Muscle layer of duodenum (tissue), 2 donors: ENCODE measurements around the gene APAF1.
"Not testable (repeated sequence)": the region's sequence is repeated elsewhere in the genome, so short reads cannot be mapped to it uniquely, and the experiment has no call there.

Experiments used
- H3K27ac ChIP-seq: one replicate; pipeline ENCODE4 v1.7.0; 2013; ENCODE audit warnings: mild to moderate bottlenecking, low read length
- H3K27me3 ChIP-seq: one replicate; pipeline ENCODE4 v1.7.0; 2013; ENCODE audit warnings: low read depth, mild to moderate bottlenecking, control low read depth, low read length
- H3K36me3 ChIP-seq, 2 donors: one replicate each; pipeline ENCODE4 v1.7.0; 2013; ENCODE audit warnings: low read length in 2 of 2, control low read depth in 1 of 2, mild to moderate bottlenecking in 1 of 2; ENCODE audit not compliant: insufficient read depth in 2 of 2, control insufficient read depth in 1 of 2
- H3K4me1 ChIP-seq, 2 donors: one replicate each; pipeline ENCODE4 v1.7.0; 2013; ENCODE audit warnings: low read length in 2 of 2, mild to moderate bottlenecking in 2 of 2, control low read depth in 1 of 2, moderate library complexity in 1 of 2; ENCODE audit not compliant: insufficient read depth in 2 of 2, control insufficient read depth in 1 of 2
- H3K4me3 ChIP-seq, 2 donors: one replicate each; pipeline ENCODE4 v1.7.0; 2013; ENCODE audit warnings: low read length in 2 of 2, low read depth in 1 of 2, mild to moderate bottlenecking in 1 of 2
- H3K9me3 ChIP-seq, 2 donors: one replicate each; pipeline ENCODE4 v1.7.0; 2013; ENCODE audit warnings: low read length in 2 of 2, control low read depth in 1 of 2, mild to moderate bottlenecking in 1 of 2; ENCODE audit not compliant: control insufficient read depth in 1 of 2
- donor health status: healthy.

The APAF1 gene

GRCh38 chr12:98744680-98745079, 99.6 kb downstream of the APAF1 start:
- H3K27me3 ChIP-seq = peaks cover 6% of the 10 kb centered on the region
- peaks cover 0 to 7% of the 10 kb centered on the region in 2 donors for H3K9me3 ChIP-seq
- peaks cover 0 to 10% of the 10 kb centered on the region in 2 donors for H3K4me1 ChIP-seq
- H3K27ac ChIP-seq = no peak overlapping the region
- H3K36me3 ChIP-seq = no peaks in the 10 kb centered on the region
- no peak overlapping the region for H3K4me3 ChIP-seq

- Histone ChIP-seq H3K27me3 (peaks cover 6% of the 10 kb centered on the region), H3K4me1 (peaks cover 0 to 10% of the 10 kb centered on the region in 2 donors), H3K9me3 (peaks cover 0 to 4% of the 10 kb centered on the region in 2 donors), H3K4me3 (peak overlapping the region; percentile 63 to 68), H3K36me3 (peaks cover 0 to 10% of the 10 kb centered on the region in 2 donors), H3K27ac (no peak overlapping the region)
Observed at GRCh38 chr12:98745578-98746391, 100.7 kb downstream of the APAF1 start.

DNA sequence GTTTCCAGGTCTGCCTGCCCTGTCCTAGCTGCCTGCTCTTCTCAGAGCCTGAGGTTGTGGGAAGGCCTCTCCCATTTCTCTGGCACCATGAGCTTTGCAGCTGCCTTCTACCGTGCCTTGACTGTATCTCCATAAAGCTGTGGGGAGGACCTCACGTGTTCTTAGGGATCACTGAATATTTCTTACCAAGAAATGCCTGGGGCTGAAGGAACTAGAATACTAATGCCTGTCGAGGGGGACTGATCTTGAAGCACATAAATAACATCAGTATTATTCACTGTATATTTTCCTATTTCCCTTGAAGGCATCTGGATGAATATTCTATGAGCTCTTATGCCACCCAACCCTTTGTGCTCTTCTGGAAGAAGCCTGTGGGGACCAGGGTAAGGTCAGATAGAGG, 103.4 kb downstream of the APAF1 start:
- Histone ChIP-seq H3K27ac (no peak overlapping the region), H3K9me3 (no peaks in the 10 kb centered on the region), H3K4me3 (no peak overlapping the region), H3K36me3 (peaks cover 0 to 10% of the 10 kb centered on the region in 2 donors), H3K27me3 (peaks cover 6% of the 10 kb centered on the region), H3K4me1 (peaks cover 0 to 10% of the 10 kb centered on the region in 2 donors)

GRCh38 chr12:98750511-98750910, 105.4 kb downstream of the APAF1 start:
- Histone ChIP-seq H3K4me1 (peaks cover 0 to 8% of the 10 kb centered on the region in 2 donors), H3K27ac (no peak overlapping the region), H3K4me3 (no peak overlapping the region), H3K36me3 (peaks cover 0 to 10% of the 10 kb centered on the region in 2 donors), H3K9me3 (no peaks in the 10 kb centered on the region), H3K27me3 (peaks cover 6% of the 10 kb centered on the region)

DNA sequence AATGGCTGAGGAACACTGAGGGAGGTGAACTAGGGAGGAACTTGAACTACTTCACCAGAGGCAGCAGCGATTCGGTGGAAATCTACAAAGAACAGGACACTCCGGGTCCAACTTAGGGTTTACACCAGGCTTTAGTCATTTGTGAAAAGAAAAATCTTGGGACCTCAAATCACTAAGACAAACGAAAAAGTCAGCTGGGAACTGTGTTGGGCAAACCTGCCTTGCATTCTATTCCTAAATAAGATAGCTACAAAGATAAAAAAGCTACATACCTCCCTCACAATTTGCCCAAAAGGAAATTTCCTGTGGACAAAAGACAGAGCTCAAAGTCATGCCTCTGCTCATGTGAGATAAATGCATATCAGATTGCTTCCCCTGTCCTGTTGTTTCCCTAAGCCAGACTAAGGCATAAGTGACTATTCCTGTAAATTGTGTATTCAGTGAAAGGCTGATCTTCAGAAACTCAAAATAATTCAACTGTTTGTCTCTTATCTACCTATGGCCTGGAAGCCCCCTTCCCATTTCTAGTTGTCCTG, 106.6 kb downstream of the APAF1 start:
- Histone ChIP-seq H3K4me3 (no peak overlapping the region), H3K9me3 (no peaks in the 10 kb centered on the region), H3K27me3 (no peaks in the 10 kb centered on the region), H3K4me1 (no peaks in the 10 kb centered on the region), H3K36me3 (peaks cover 0 to 10% of the 10 kb centered on the region in 2 donors), H3K27ac (no peak overlapping the region)

DNA sequence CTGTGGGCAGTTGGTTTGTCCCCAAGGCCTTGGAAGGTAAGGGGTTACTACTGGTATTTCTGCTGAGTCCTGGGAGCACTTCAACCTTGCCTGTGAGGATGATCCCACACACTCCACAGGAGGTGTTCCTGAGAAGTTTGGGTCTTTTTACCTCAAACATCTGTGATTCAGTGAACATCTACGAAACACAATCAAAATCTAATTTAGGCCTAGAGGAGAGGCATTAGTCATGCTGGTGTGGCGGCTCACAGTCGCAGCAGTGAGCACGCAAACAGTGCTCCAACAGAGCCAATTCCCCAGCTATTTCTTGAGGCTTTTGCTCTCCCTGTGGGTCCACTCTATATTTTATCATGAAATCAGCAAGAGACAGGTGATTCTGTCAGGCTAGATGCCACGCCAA, 107.6 kb downstream of the APAF1 start:
- Histone ChIP-seq H3K27ac (no peak overlapping the region), H3K9me3 (no peaks in the 10 kb centered on the region), H3K27me3 (no peaks in the 10 kb centered on the region), H3K4me3 (no peak overlapping the region), H3K36me3 (peaks cover 0 to 10% of the 10 kb centered on the region in 2 donors), H3K4me1 (no peaks in the 10 kb centered on the region)

GRCh38 chr12:98754095-98754494, 109.0 kb downstream of the APAF1 start:
- peaks cover 0 to 10% of the 10 kb centered on the region in 2 donors for H3K36me3 ChIP-seq
- H3K27me3 ChIP-seq = no peaks in the 10 kb centered on the region
- no peak overlapping the region for H3K27ac ChIP-seq
- H3K4me3 ChIP-seq = no peak overlapping the region
- H3K9me3 ChIP-seq = no peaks in the 10 kb centered on the region
- H3K4me1 ChIP-seq = no peaks in the 10 kb centered on the region

- not testable (repeated sequence) for H3K36me3 ChIP-seq, H3K27me3 ChIP-seq, H3K4me1 ChIP-seq, H3K4me3 ChIP-seq, H3K27ac ChIP-seq, H3K9me3 ChIP-seq
Observed at GRCh38 chr12:98755855-98756254, 110.8 kb downstream of the APAF1 start.

DNA sequence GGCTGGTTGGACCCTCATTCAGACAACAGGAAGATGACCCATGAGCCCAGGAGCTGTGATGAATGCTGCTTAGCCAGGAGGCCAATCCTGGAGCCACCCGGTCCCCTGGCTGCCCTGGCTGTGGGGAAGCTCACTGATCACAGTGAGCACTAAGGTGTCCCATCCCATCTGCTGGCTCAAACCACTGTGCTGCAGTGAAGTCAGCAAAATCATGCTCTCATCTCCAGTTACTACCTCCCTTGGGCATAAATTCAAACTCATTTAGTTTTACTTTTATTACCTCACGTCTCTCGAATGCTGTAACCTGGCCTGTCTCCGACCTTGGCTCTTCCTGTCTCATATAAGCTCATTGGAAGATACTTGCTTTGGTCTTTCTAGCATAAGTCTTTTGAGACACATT, 112.4 kb downstream of the APAF1 start:
- no peaks in the 10 kb centered on the region for H3K27me3 ChIP-seq
- H3K27ac ChIP-seq = no peak overlapping the region
- peaks cover 0 to 6% of the 10 kb centered on the region in 2 donors for H3K36me3 ChIP-seq

GRCh38 chr12:98758331-98758730, 113.2 kb downstream of the APAF1 start:
- Histone ChIP-seq H3K27me3 (no peaks in the 10 kb centered on the region), H3K4me3 (no peak overlapping the region), H3K36me3 (peaks cover 0 to 6% of the 10 kb centered on the region in 2 donors), H3K27ac (no peak overlapping the region), H3K9me3 (no peaks in the 10 kb centered on the region), H3K4me1 (no peaks in the 10 kb centered on the region)

More for the DNA sequence above, 112.4 kb downstream of the APAF1 start:
- Histone ChIP-seq H3K4me1 (no peaks in the 10 kb centered on the region), H3K4me3 (no peak overlapping the region), H3K9me3 (no peaks in the 10 kb centered on the region)

DNA sequence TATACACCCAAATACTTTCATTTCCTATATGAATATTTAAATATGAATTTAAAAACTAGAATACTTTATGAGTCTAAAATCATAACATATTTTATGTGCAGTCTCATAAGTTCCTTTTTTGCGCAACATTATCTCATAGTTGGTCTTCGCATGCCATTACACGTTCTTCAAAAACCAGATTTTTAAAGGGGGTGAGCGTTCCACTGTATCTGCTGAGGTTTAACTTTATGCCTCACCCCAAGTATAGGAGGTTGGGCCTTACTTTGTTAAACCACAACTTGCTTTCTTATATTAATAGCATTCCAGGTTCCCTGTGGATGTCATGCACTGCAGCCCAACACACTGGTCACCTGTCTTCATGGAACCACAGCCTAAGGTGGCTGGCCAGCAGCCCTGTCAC, 118.6 kb downstream of the APAF1 start:
- H3K36me3 ChIP-seq = peaks cover 0 to 6% of the 10 kb centered on the region in 2 donors
- no peaks in the 10 kb centered on the region for H3K27me3 ChIP-seq
- no peak overlapping the region for H3K4me3 ChIP-seq
- no peaks in the 10 kb centered on the region for H3K9me3 ChIP-seq
- H3K27ac ChIP-seq = no peak overlapping the region
- H3K4me1 ChIP-seq = no peaks in the 10 kb centered on the region
